Astrocyte of the spinal cord (primary cell): ENCODE measurements around the gene LINGO4.
A peak's percentile ranks its signal among the peaks of the same experiment; 100 is the strongest.

Experiments used
- DNase-seq: peaks from one replicate; pipeline ENCODE4 v3.0.0; 2011; ENCODE audit warnings: low read depth, low spot score
- H3K4me3 ChIP-seq: 2 replicates; pipeline ENCODE4 v1.5.1; 2011; ENCODE audit warnings: low read depth, mild to moderate bottlenecking, low read length, moderate library complexity
- in situ Hi-C: cut with HindIII; loops from 2 replicates; pipeline ENCODE4 v1.10.0; 2017; ENCODE audit warnings: low sequenced_read_pairs
- TF ChIP-seq, protein P1 (sequence below): IDR thresholded peaks from 2 replicates; pipeline ENCODE4 v1.5.1; 2012; ENCODE audit warnings: low read depth, mild to moderate bottlenecking, low read length, inconsistent platforms

The LINGO4 gene

DNA sequence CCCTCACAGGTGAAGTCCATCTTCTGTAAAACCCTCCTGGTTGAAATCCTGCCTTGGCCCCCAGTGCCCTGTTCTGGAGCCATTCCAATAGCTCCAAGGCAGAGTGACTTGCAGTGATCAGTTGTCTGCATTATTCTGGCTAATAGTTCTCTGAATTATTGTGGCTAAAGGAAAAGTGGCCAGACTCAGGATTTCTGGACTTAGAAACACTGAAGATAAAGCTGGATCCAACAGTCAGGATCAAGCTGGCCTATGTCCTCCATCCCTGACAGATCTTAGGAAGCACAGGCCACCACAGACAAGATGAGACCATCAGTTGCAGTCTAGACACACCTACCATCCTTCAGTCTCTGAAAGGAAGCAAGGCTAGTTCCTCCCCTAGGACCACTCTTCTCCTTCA is 35.2 kb upstream of the LINGO4 start:
- in situ Hi-C loops: no loop called here
- no peak overlapping the region for H3K4me3 ChIP-seq

GRCh38 chr1:151839457-151840403 is 34.5 kb upstream of the LINGO4 start, which contains the start of gene C2CD4D:
Gene C2CD4D, minus strand, starts transcription at chr1:151839820. Its CDS starts 831 bp downstream, at chr1:151838989.
- TF ChIP-seq, protein P1, sequence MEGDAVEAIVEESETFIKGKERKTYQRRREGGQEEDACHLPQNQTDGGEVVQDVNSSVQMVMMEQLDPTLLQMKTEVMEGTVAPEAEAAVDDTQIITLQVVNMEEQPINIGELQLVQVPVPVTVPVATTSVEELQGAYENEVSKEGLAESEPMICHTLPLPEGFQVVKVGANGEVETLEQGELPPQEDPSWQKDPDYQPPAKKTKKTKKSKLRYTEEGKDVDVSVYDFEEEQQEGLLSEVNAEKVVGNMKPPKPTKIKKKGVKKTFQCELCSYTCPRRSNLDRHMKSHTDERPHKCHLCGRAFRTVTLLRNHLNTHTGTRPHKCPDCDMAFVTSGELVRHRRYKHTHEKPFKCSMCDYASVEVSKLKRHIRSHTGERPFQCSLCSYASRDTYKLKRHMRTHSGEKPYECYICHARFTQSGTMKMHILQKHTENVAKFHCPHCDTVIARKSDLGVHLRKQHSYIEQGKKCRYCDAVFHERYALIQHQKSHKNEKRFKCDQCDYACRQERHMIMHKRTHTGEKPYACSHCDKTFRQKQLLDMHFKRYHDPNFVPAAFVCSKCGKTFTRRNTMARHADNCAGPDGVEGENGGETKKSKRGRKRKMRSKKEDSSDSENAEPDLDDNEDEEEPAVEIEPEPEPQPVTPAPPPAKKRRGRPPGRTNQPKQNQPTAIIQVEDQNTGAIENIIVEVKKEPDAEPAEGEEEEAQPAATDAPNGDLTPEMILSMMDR: no peak
- H3K4me3 ChIP-seq: peak within 1 kb of the TSS; percentile 22
- DNase-seq: no peak
- in situ Hi-C loops: no loop called here

More for the DNA sequence above, 35.2 kb upstream of the LINGO4 start:
- TF ChIP-seq, protein P1: no peak
- DNase-seq: no peak

DNA sequence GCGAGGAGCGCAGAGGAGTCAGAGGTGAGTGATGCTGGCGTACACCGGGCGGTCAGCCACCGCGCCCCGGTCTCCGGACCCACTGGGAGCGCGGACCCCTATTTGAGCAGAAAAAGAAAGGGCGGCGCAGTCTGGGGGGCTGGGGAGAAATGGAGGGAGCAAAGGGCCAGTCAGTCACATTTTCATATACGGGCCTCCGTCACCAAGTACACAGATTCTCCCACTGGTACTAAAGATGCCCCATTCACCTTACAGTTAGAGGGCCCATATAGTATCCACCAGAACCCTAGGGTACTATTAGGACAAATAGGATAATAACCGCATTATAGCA is 33.8 kb upstream of the LINGO4 start:
- DNase-seq: no peak
- TF ChIP-seq, protein P1: no peak
- H3K4me3 ChIP-seq: no peak overlapping the region
- in situ Hi-C loops: no loop called here

GRCh38 chr1:151838222-151839081 is 33.2 kb upstream of the LINGO4 start:
- no peak for DNase-seq
- TF ChIP-seq, protein P1: no peak
- in situ Hi-C loops: no loop called here
- H3K4me3 ChIP-seq: no peak overlapping the region

DNA sequence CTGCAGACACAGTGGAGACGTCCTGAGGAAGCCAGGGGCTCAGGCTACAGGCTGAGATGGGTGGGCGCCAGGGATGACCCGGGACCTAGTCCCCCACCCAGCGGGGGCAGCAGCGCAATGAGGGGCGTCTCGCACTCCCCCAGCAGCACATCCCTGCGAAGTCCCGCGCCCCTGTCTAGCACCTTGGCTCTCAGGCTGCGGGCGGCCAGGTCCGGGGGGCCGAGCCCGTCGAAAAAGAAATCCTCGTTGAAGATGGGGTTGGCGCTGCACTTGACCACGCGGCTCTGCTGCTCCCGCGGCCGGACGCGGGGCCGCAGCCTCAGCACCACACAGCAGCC is 32.6 kb upstream of the LINGO4 start:
- no peak for DNase-seq
- TF ChIP-seq, protein P1: no peak
- in situ Hi-C loops: no loop called here
- no peak overlapping the region for H3K4me3 ChIP-seq

DNA sequence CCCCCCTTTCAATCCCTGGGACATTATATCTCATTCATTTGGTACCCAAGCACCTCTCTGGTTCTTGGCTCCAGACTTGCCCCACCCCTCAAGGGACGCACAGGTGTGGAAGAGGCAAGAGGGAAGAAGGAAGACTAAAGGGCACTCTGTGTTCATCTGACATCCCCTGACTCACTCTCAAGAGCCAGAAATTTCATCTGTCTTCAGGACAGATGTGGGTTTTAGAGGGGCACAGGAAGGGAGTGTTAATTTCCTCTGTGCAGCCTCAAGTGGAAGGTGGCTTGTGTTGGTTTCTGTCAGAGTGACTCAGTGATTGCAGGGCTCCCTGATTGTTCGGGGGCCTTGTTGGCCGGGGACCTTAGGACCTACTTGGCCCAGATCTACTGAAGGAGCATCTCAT is 32.0 kb upstream of the LINGO4 start:
- TF ChIP-seq, protein P1: no peak
- in situ Hi-C loops: no loop called here
- DNase-seq: no peak
- H3K4me3 ChIP-seq: no peak overlapping the region
